Measurements from ENCODE around the gene NKAIN2.

Gene NKAIN2

DNA sequence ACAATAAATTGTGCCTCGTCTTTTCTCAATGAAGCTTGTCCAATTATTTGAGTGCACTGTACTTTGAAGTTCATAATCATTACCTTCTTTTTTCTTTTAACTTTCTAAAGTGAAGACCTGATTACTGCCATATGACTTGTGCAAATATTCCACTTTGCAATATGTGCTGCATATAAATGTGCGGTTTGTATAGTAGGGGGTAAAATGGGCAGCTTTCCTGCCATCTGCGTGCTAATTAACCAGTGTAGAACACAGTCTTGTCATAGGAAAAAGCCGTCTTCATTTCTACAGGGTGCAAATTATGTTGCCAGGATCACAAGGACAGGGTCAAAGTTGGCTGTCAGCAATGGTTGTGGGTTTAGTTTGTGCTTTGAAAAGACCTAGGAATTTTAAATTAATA is 397.0 kb downstream of the NKAIN2 start:
- Histone ChIP-seq H3F3A (ENCODE audit: insufficient read depth) (no peaks in the 10 kb centered on the region), H3K4me2 (ENCODE audit: low read depth, low read length, poor library complexity, severe bottlenecking) (no peak overlapping the region), H4K20me1 (ENCODE audit: low read depth, low read length) (no peaks in the 10 kb centered on the region), H3K4me3 (ENCODE audit: insufficient read depth, low read length, poor library complexity, severe bottlenecking) (no peak overlapping the region), H2AFZ (ENCODE audit: low read depth, low read length, severe bottlenecking) (no peak overlapping the region), H3K9me2 (replicated peaks; ENCODE audit: insufficient read depth, low read length) (no peaks in the 10 kb centered on the region; the same call in 1 of the 2 replicates), H3K36me3 (ENCODE audit: low read length) (no peaks in the 10 kb centered on the region), H3K27ac (ENCODE audit: low read depth, low read length) (no peak overlapping the region), H3K79me2 (ENCODE audit: insufficient read depth, low read length) (no peaks in the 10 kb centered on the region), H3K27me3 (ENCODE audit: low read length) (no peaks in the 10 kb centered on the region), H3K9me3 (ENCODE audit: insufficient read depth, low read length) (no peaks in the 10 kb centered on the region), H3K9ac (ENCODE audit: low read length) (no peak overlapping the region)
- TF ChIP-seq EZH2phosphoT487 (conservative IDR thresholded peaks at IDR 0.05; ENCODE audit: low read length) = no peak
- TF ChIP-seq, protein P1, sequence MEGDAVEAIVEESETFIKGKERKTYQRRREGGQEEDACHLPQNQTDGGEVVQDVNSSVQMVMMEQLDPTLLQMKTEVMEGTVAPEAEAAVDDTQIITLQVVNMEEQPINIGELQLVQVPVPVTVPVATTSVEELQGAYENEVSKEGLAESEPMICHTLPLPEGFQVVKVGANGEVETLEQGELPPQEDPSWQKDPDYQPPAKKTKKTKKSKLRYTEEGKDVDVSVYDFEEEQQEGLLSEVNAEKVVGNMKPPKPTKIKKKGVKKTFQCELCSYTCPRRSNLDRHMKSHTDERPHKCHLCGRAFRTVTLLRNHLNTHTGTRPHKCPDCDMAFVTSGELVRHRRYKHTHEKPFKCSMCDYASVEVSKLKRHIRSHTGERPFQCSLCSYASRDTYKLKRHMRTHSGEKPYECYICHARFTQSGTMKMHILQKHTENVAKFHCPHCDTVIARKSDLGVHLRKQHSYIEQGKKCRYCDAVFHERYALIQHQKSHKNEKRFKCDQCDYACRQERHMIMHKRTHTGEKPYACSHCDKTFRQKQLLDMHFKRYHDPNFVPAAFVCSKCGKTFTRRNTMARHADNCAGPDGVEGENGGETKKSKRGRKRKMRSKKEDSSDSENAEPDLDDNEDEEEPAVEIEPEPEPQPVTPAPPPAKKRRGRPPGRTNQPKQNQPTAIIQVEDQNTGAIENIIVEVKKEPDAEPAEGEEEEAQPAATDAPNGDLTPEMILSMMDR (IDR thresholded peaks at IDR 0.05; ENCODE audit: insufficient read depth, low read length, poor library complexity, severe bottlenecking) = no peak

DNA sequence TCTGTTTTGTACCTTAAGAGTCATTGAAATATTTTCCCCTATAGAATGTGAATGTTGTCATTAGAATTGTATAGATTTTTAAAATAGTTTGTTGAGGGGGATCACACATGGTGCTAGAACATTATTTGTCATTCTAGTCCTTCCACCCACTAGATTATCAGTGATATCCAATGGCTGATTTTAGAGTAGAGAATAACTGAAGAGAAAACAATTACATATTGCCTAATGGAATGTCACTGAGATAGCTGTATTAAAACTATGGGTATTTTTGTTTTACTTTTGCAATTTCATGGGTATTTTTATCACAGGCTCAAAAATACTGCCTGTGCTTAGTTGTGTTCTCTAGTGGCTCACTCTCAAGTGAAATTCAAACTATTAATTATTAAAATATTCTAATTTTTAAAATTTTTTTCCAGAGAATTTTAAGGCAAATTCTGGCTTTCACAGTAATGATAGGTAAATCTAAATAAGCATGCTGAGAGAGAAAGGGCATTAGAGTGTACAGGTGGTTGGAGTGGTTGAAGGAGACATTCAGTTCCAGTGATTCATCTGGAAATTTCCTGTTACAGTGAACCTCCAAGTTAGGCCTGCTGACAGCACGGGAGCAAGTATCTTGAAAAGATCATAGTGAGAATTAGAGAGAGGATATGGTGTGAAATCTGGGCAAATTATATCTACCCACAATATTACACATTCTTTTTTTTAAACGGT is 399.6 kb downstream of the NKAIN2 start:
- no peaks in the 10 kb centered on the region for H3K36me3 ChIP-seq (ENCODE audit: low read length)
- H3K9me3 ChIP-seq (ENCODE audit: insufficient read depth, low read length) = no peaks in the 10 kb centered on the region
- no peaks in the 10 kb centered on the region for H3K27me3 ChIP-seq (ENCODE audit: low read length)
- no peak overlapping the region for H3K4me3 ChIP-seq (ENCODE audit: insufficient read depth, low read length, poor library complexity, severe bottlenecking)
- no peak overlapping the region for H3K9ac ChIP-seq (ENCODE audit: low read length)
- no peaks in the 10 kb centered on the region; the same call in 1 of the 2 replicates for H3K9me2 ChIP-seq (replicated peaks; ENCODE audit: insufficient read depth, low read length)
- H3F3A ChIP-seq (ENCODE audit: insufficient read depth) = no peaks in the 10 kb centered on the region
- no peaks in the 10 kb centered on the region for H3K79me2 ChIP-seq (ENCODE audit: insufficient read depth, low read length)
- TF ChIP-seq EZH2phosphoT487 (conservative IDR thresholded peaks at IDR 0.05; ENCODE audit: low read length) = no peak
- TF ChIP-seq, protein P1 (IDR thresholded peaks at IDR 0.05; ENCODE audit: insufficient read depth, low read length, poor library complexity, severe bottlenecking) = no peak
- H2AFZ ChIP-seq (ENCODE audit: low read depth, low read length, severe bottlenecking) = no peak overlapping the region
- no peaks in the 10 kb centered on the region for H4K20me1 ChIP-seq (ENCODE audit: low read depth, low read length)
- H3K27ac ChIP-seq (ENCODE audit: low read depth, low read length) = no peak overlapping the region
- no peak overlapping the region for H3K4me2 ChIP-seq (ENCODE audit: low read depth, low read length, poor library complexity, severe bottlenecking)

DNA sequence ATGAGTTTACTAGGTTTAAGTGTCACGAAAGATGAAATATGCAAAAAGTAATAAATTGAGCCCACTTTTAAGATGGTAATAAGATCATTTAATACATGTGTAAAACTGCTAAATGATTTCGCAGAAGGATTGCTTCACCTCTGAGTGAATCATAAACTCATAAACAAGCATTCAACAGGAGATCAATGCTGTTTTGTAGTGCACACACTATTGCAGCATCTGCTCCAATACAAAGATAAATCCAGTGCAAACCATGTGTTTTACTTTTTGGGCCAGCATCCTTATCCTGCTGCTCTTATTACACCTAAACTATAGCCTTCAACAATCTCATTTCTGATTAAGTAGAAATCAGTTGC is 400.1 kb downstream of the NKAIN2 start:
- no peaks in the 10 kb centered on the region for H3F3A ChIP-seq (ENCODE audit: insufficient read depth)
- no peak overlapping the region for H3K27ac ChIP-seq (ENCODE audit: low read depth, low read length)
- no peak overlapping the region for H2AFZ ChIP-seq (ENCODE audit: low read depth, low read length, severe bottlenecking)
- TF ChIP-seq, protein P1 (IDR thresholded peaks at IDR 0.05; ENCODE audit: insufficient read depth, low read length, poor library complexity, severe bottlenecking) = no peak
- TF ChIP-seq EZH2phosphoT487 (conservative IDR thresholded peaks at IDR 0.05; ENCODE audit: low read length) = no peak
- no peak overlapping the region for H3K4me2 ChIP-seq (ENCODE audit: low read depth, low read length, poor library complexity, severe bottlenecking)
- no peak overlapping the region for H3K4me3 ChIP-seq (ENCODE audit: insufficient read depth, low read length, poor library complexity, severe bottlenecking)
- no peaks in the 10 kb centered on the region; the same call in 1 of the 2 replicates for H3K9me2 ChIP-seq (replicated peaks; ENCODE audit: insufficient read depth, low read length)
- no peaks in the 10 kb centered on the region for H4K20me1 ChIP-seq (ENCODE audit: low read depth, low read length)
- no peaks in the 10 kb centered on the region for H3K79me2 ChIP-seq (ENCODE audit: insufficient read depth, low read length)
- no peaks in the 10 kb centered on the region for H3K27me3 ChIP-seq (ENCODE audit: low read length)
- H3K36me3 ChIP-seq (ENCODE audit: low read length) = no peaks in the 10 kb centered on the region
- no peaks in the 10 kb centered on the region for H3K9me3 ChIP-seq (ENCODE audit: insufficient read depth, low read length)
- no peak overlapping the region for H3K9ac ChIP-seq (ENCODE audit: low read length)
